CD4-positive, alpha-beta T cell treated with Interleukin-6 at 100 ng/mL for 8 hours (primary cell): ENCODE data around the gene CDC20B.

Experiments
- DNase-seq: peaks from one replicate; pipeline ENCODE4 v3.0.0-alpha.2; 2020; ENCODE audit warnings: mixed read lengths, low spot score

CDC20B gene, protein sequence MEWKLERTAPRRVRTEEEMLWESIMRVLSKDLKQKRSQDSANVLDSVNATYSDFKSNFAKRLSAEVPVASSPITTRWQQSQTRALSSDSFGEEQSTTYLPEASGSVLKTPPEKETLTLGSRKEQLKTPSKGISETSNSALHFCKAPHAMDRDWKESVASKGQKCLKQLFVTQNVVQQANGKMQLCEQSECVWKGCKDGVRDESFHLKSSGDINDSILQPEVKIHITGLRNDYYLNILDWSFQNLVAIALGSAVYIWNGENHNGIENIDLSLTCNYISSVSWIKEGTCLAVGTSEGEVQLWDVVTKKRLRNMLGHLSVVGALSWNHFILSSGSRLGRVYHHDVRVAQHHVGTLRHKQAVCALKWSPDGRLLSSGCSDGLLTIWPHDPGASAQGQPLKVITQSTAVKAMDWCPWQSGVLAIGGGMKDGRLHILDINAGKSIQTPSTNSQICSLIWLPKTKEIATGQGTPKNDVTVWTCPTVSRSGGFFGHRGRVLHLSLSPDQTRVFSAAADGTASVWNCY

DNA sequence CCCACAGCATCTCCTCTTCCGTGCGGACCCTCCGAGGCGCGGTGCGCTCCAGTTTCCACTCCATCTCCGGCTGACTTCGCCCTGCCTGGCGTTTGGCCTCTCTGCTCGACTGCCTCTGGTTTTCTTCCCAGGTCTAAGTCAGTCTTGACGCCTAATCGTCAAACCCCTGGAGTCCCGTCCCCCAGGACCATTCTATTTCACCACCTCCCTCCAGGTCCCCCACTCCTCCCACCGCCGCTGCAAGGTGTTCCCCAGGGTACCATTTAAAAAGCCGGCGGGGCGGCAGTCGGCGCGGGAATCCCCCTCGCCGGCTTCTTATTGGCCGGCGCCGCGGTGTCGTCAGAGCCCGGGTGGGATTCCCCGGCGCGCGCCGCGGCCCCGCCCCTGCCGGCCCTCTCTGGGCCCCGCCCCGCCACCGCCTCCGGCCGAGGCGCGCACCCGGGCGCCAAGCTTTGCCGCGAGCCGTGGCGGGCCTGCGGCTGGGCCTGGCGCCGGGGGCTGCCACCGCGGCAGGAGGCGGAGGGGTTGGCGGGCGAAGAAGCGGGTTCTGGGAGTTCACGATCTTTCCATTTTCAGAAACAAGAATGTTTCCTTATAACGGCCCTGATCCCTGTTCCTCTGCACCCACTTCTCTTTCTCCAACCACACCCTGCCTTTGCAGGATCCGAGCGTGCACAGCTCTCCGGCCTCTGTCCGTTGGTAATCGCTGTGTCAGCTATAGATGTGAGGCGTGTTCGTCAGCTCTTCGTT is at the start of gene CDC20B:
Gene CDC20B (minus strand): TSS at position 241 of the 750 bp plus-strand sequence. CDS start 177 bp downstream, at position 64.
- peak; percentile 57 for DNase-seq

DNA sequence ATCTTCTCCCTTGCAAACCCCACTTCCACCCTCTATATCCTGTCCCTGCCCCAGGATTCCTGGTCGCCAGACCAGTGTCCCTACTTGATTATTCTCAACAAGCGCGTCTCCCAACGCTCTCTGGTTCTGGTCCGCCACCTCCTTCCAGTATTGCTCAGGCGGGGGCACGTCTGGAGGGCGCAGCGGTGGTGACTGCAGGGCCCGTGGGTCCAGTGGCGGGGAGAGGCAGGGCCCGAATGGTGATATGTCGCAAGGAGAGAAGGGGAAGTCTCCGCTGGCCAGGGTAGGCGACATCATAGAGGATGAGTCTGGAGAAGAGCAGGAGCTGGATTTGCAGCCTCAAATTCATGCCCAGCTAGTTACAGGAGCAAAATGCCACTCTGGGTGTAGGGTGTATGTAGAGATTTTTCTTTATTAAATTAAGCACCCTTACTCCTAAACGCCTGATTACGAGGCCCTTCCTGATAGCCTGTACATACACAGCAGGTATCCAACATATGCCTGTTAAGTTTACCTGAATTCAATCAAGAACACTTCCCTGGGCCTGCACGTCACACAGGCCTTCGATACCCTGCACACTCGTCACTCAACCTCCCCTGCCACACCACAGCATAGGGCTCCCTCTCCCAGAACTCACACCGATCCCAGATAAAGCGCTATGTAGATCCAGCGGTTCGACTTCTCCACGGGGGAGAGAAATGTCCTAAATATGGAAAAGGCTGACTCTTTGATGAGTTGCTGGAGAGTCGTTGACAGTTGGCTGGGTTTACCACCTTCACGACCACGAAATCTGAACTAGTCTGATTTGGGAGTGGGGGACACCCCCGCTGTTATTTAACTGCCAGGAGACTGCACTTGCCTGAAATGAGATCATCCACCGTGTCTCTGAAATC is 49.4 kb upstream of the CDC20B start:
- DNase-seq = no peak

DNA sequence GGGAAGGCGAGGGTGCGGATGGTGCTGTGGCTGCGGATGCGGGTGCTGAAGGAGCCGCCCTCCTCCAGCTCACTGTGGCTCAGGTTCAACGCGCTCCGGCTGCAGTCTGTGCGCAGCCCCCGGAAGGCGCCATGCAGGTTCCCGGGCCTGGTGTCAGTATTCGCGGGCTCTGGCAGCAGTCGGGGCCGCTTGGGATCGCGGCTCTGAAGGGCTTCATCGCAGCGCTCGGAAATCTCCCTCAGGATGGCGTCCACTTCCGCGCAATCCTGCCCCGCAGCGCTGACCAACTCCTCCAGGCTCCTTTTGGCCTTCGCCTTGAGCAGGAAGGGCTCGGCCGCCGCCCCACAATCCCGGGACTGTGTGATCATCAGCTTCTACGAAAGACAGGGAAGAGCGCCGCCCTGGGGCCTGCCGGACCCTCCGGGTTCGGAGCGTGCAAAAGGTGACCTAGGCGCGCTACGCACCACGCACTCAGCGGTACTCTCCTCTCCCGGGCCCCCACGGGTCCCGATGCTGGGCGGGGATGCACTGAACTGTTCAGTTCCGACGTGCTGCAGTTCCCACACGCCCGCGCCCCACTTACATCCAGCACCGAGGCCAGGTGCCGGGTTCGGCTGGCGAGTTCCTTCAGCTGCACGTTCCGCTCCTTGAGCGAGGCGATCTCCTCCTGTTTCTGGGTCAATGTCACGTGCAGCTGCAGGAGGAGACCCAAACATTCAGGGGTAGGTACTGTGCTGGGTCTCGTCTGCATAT is 47.6 kb upstream of the CDC20B start:
- DNase-seq = no peak

DNA sequence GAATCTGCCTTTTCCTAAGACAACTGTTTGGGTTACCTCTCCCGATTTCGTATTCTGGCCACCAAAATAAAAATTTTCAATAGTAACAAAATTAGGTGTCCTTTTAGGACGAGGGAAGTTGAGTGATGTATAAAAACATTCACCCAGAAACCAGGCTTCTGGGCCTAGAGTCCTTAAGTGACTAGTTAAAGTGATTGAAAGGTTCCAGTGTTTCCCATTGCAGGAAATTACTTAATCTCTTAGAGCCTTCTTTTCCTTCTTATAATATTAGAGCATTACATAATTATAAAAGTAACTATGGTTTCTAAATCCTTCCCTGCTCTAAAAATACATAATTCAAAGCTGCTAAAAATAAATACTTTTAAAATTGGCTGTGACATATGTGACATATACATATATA is 46.8 kb upstream of the CDC20B start:
- DNase-seq = no peak

DNA sequence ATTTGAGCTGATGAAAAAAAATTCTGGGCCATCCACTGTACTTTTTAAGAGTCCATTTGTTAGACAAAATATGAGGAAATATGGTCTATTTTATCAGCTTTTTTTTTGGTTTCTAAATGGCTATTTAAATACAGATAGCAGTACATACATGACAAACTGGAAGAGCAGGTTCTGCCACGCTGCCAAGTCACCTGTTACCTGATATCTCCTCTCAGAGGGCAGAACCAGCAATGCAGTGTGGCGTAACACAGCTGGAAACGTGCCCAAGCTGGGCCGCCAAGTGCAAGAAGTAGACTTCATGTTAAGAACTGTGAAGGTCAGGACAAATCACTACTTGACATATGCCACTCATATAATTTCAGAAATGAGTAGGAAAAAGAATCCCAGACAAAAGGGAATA is 46.0 kb upstream of the CDC20B start:
- DNase-seq = no peak

DNA sequence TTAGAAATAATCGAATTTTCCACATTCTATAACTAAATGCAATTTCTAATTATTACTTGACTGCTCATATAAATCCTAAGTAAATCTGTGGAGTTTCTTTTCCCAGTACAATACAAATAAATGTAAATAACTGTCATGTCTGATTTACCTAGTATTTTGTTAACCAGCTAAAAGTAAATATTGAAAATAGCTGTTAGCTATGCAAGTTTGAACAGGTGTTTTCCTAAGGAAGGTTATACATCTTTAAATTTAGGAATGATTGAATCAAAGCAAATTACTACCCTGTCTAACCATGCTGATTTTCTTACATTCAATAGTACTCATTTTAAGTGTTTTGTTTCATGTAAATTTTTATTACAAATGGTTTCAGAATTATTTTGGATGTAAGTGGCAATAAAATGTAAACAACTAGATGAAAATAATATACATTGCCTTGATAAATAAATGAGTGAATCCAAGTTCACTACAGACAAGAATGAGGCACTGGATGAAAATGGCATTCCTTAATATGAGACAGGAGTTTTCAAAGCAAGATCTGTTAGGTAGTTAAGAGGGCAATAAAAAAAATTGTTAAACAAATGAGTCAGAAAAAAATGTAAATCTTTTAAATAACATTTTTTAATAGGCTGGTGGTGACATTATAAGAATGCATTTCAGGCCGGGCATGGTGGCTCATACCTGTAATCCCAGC is 38.4 kb upstream of the CDC20B start:
- no peak for DNase-seq

DNA sequence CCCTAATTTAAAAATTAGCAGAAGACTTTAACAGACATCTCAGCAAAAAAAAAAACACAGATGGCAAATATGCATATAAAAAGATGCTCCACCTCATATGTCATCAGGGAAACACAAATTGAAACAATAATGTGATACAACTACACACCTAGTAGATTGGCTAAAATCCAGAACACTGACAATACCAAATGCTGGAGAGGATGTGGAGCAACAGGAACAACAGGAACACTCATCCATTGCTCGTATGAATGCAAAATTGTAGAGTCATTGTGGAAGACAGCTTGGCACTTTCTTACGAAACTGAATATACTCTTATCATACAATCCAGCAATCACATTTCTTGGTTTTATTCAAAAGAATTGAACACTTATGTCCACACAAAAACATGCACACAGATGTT is 32.0 kb upstream of the CDC20B start:
- no peak for DNase-seq

DNA sequence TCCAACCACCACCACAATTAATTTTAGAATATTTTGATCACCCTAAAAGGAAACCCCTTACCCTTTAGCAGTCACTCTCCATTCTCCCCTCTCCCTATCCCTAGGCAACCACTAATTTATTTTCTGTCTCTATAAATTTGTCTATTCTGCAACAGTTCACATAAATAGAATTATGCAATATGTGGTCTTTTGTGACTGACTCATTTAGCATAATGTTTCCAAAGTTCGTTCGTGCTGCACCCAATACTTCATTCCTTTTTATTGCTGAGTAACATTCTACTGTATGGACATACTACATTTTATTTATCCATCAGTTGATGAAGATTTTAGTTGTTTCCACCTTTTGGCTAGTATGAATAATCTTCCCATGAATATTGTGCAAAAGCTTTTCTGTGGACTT is 18.2 kb upstream of the CDC20B start:
- DNase-seq = no peak

DNA sequence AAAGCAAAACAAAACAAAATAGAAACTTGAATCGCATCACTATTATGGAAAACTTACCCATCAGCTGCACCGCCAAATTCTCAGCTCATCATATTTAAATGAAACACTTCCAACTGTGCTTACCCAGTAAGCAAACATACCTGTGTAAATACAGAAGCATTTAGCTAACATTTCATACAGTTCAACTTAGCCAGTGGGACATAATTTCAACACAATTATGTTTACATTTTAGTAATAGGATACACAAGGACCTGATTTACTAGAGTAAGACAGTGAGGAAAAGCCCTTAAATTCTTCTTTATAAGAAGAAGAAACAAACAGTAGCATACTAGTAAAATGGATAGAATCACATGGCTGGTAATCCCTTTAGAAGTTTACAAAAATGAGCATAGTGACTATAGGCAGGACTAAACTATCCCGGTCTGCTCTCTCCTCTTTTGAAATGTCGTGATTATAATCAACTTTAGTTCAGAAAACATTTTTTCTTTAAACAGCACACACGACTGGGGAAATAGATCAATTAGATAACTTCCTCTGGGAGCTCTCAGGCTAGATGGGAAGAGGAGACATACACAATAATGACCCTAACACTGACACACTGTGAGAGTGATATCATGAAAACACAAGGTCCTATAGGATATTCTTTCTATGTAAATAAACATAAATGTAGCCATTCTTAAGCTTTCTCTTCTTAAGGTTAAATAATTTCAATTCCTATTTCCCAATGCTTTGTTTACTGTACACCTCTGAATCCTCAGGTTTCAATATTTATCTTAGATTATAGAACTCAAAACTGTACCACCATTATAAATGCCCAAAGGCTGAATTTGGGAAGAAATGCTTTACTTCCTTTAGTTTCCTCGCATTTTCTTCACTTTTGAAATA is 15.9 kb upstream of the CDC20B start:
- no peak for DNase-seq

DNA sequence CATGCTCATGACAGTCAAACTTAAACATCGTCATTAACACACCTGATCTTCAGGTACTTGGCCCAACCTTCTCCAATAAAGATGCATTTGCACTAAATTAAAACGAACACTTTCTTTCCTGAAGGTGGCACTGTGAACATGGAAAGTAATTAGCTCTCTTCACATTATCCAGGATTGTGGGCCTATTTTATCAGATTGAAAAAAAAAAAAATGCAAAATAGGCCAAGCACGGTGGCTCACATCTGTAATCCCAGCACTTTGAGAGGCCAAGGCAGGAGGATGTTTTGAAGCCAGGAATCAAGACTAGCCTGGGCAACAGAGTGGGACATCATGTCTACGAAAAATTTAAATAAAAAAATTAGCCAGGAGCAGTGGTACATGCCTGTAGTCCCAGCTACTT is 14.4 kb upstream of the CDC20B start:
- no peak for DNase-seq

DNA sequence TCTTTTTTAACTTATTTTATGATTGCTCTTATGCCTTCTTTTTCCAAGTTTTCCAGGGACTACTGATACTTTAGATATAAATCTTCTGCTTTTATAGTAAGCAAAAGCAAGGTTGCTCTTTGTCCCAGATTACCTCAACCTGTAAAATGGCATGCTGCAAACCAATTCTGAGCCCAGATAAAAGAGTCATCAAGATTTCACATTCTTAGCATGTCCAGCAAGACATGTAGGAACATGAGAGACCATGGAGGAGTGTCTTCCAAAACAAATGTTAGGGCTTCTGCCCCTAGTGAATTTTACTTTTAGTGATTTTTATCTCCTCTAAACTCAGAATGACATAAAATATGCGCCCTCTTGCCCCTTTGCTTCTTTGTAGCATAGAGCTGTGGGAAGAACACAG is 7.0 kb upstream of the CDC20B start:
- no peak for DNase-seq

DNA sequence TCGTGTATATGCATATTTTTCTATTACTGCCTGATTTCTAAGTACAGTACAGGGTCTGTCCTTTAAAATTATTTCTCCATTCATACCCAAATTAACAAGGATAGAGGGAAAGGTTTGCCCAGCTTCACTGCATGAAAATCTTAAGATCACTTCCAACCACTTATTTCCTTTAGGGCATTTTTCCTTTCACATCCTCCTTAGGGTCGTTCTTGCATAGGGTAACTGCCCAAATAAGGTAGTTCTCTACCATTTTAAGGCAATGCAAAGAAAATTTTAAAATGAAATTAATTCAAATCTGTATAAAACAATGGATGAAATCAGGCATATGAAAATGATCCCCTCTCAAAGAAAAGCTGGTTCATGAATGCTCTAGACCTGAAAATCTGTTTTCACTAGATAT is 4.1 kb upstream of the CDC20B start:
- no peak for DNase-seq

DNA sequence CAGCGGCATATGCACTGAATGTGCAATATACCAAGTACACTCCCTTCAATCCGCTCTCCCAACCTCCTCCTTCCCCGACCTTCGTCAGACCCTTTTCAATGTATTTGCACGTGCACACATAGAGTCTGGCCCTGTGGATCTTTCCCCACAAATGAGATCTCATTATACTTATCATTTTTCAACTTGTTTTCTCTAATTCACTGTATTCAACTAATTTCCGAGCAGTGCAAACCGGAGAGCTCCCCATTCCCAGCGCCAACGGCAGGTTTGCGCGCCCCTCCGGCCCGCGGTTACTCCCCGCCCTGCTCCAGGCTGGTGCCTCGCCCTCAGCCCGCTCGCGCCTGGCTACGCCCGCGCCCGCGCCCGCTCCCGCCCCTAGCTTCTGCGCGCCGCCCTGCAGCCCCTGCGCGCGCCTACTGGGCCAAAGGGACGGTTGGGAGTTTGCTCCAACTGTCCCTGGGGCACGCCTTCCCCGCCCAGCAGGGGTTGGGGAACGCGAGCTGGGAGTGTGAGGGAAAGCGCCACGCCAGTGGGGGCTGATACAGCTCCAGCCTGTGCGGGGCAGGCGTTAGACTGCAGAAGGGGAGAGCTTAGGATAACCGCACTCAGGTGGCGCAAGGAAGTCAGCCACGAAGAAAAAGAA is 3.3 kb upstream of the CDC20B start:
- no peak for DNase-seq

DNA sequence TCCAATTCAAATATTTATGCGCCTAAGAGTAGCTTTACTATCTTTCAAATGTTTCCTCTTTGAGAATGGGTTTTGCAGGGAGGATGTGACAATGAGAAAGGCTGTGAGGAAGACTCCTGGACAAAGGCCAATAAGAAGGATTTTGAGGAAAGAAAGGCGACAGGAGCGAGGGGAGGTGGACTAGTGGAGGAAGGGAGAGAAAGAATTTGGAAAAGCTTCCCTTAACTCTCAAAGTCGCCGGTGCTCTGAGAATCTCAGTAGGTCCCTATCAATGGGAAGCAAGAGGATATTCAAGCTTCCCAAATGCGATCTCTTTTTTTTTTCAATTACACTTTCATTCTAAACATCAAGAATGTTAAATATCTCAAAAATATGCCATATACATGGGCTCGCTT is 2.8 kb upstream of the CDC20B start:
- DNase-seq = no peak

DNA sequence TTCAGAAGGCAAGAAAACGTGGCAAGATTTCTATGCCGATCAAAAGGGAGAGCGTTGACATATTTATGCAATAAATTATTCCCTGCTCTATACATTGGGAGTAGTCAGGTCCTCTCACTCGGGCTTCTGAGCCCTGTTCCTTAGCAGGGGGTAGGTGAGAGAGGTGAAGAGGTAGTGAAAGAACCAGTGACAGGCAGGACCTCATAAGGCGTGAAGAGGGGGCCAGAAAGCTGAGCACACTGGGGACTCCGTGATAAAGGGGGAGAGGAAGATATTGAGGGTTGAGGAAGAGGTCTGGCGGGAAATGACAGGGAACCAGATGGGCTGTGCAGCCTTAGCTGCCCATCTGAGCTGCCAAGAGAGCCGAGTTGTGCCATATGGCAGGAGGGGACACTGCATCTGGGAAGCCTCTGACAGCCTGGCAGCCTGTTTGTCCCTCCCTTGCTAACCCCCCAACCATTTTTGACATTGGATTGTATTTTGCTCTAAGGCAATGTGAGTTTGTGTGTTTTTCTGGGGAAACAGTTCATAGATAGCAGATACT is 782 bp upstream of the CDC20B start:
- DNase-seq = no peak

DNA sequence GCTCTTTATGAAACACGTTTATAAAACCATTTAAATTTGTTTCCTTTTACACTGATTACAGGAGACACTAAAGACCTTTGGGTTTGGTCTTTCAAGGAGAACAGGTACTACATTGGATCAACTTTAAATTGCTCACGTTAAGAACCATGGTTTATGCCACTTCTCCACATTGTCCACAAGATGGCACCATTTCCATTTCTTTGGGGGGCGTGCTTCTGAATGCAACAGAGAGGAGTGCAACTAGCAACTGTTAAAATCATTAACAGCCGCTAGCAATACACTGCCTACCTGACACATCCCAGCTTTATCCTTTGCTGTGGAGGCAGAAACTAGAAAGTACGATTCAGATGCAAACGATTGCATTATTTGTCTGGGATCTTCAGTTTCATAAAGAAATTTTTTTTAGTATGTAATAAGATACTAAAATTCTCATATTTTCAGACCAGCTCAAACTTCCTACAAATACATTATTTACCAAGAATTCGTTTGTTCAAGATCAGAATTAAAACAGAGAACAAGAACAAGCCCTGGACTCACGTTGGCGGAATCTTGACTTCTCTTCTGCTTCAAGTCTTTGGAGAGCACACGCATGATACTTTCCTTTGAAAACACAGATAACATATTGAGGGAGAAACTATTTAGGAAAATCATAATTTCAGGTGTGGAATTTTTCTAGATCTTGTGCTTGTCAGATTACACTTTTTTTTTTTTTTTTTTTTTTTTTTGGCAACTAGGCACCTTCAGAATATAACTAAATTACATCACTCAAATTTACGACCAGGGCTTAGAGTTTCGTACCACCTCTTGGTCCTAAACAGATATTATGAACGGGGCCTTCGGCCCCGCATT is 702 bp downstream of the CDC20B start:
- peak; percentile 77 for DNase-seq

DNA sequence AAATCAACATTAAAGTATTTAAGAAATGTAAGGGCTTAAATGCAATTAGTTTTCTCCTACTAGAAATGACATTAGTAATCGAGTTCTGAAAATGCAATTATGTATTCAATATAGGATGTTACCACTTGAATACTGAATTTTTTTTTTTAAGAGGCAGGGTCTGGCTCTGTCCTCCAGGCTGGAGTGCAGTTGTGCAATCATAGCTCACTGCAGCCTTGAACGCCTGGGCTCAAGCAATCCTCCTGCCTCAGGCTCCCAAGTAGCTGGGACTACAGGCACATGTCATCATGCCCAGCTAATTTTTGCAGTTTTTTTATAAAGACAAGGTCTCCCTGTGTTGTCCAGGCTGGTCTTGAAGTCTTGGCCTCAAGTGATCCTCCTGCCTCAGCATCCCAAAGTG is 1.5 kb downstream of the CDC20B start:
- DNase-seq = no peak

DNA sequence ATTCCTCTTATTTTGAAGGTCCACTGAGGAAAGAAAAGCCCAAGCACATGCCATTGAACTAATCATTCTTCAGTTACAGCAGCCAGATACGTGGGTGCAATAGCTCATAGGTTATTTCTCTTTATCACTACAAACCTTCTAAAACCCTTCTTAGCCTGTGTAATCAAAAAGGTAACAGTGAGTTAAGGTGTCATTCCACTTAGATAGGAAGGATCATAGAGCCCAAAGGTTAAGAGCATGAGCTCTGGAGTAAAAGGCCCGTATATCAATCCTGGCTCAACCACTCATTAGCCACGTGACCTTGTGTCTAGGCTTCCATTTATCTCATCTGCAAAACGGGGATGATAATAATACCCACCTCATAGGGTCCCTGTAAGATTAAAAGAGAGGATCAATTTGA is 10.3 kb downstream of the CDC20B start:
- DNase-seq = no peak
